Fibroblast of gingiva (primary cell): ENCODE measurements around the gene FAM98B.
A peak's percentile ranks its signal among the peaks of the same experiment; 100 is the strongest.

Experiments
- DNase-seq: peaks from one replicate; pipeline ENCODE4 v3.0.0-alpha.2; 2011; ENCODE audit warnings: low read depth

FAM98B gene

GRCh38 chr15:38461066-38461833 is 7.3 kb downstream of the FAM98B start:
- DNase-seq, result no peak

- DNase-seq, result no peak
Measured at GRCh38 chr15:38463893-38464292, 10.0 kb downstream of the FAM98B start.

GRCh38 chr15:38464675-38465074 is 10.7 kb downstream of the FAM98B start:
- no peak for DNase-seq

GRCh38 chr15:38470816-38471215 is 16.9 kb downstream of the FAM98B start:
- no peak for DNase-seq

GRCh38 chr15:38471974-38472373 is 18.0 kb downstream of the FAM98B start:
- DNase-seq, result no peak

- DNase-seq, result peak; percentile 57
Measured at GRCh38 chr15:38474155-38474757, 20.3 kb downstream of the FAM98B start.

DNA sequence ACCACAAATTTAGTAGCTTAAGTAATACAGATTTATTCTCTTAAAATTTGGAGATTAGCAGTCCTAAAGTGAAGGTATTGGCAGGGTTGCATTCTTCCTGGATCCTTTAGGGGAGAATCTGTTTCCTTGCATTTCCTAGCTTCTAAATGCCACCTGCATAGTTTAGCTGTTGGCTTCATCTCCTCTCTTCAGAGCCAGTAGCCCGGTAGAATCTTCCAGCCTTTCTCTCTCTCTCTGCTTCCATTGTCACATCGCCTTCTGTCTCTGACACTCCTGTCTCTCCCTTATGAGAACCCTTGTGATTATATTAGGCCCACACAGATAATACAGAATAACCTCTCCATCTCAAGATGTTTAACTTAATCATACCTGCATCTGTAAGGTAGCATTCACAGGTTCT is 21.4 kb downstream of the FAM98B start:
- DNase-seq, result no peak

GRCh38 chr15:38476120-38476519 is 22.2 kb downstream of the FAM98B start:
- DNase-seq, result no peak

DNA sequence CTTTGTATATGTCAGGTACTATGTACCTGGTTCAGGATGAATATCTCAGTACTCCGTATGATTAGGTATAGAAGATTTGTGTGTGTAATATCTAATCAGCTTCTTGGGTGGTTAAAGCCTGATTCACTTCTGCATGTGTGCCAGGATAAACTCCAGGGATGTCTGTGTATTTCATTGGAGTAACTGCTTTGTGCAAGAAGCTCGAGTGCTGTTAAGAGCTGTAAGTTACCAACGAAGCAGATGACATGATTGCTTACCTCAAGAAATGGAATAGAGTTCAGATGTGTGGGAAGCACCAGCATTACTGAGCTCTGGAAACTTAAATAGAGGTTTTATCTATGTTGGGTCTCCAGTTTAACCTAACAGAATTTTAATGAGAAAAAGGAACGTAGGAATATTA is 23.7 kb downstream of the FAM98B start:
- DNase-seq, result no peak

- peak; percentile 13 for DNase-seq
Measured at GRCh38 chr15:38479266-38479665, 25.3 kb downstream of the FAM98B start.

DNA sequence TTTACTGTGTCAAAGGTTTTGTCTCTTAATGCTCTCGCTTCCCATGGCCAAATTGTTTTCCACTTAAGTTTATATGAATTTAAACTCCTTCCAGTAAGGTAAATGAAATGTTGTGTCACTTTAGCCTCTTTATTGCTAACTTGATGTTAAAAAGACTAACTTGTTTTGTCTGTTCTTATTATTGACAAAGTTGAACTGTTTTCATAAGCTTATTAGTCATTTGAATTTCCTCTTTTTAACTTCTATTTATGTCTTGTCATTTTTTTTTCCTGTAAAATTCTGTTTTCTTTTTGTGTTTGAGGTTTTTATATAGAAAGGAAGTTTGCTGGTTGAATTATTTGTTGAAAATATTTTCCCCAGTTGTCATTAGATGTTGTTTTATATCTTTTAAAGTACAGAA is 25.8 kb downstream of the FAM98B start:
- DNase-seq, result no peak

DNA sequence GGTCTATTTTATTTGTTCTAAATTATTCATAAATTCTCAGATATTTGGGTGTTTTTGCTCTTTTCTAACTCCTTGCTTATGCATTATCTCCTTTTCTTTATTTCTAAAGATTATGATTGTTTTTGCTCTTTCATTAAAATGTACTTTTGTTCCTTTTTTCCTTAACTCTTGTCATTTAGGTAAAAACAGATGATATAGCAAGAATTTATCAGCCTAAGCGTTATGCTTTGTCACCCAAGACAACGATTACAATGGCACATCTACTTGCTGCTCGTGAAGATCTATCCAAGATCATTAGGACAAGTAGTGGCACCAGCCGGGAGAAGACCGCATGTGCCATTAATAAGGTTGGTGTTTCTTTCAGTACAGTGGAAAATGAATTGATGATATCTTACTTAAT is 27.2 kb downstream of the FAM98B start:
- DNase-seq, result no peak

DNA sequence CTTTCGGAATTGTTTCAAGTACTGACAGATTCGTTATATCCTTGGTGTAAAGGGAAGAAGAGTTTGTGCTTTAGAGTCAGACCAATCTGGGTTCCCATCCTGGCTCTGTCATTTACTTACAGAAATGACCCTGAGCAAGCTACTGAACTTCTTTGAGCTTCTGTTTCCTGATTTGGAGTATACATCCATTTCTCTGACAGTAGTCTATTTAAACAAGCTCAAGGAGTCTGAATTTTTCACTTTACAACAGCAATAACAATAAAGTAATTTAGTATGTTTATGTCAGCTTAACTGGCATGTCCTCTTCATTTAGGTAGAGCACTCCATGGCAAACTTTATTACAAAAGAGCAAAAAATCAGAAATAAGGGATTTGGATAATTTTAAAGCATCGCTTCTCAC is 27.8 kb downstream of the FAM98B start:
- no peak for DNase-seq

DNA sequence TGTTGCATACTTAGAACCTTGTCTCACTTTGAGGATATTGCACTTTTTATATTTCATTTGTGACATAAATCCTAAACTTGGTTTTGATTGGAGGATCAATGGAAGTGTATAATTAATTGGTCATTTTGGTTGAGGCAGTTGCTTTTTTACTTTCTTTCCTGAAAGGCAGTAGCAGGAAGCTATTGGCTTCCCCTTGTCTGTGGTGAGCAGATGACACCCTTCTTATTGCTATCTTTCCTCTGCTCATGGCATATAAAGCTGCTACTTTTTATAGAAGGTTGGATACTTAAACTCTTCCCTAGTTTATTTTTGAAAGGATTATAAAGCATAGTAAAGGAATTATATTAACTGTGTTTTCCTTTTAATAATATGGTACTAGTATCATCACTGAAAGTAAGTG is 28.6 kb downstream of the FAM98B start:
- DNase-seq, result no peak

GRCh38 chr15:38486936-38487335 is 33.0 kb downstream of the FAM98B start:
- no peak for DNase-seq

GRCh38 chr15:38487378-38487777 is 33.5 kb downstream of the FAM98B start:
- DNase-seq, result no peak

DNA sequence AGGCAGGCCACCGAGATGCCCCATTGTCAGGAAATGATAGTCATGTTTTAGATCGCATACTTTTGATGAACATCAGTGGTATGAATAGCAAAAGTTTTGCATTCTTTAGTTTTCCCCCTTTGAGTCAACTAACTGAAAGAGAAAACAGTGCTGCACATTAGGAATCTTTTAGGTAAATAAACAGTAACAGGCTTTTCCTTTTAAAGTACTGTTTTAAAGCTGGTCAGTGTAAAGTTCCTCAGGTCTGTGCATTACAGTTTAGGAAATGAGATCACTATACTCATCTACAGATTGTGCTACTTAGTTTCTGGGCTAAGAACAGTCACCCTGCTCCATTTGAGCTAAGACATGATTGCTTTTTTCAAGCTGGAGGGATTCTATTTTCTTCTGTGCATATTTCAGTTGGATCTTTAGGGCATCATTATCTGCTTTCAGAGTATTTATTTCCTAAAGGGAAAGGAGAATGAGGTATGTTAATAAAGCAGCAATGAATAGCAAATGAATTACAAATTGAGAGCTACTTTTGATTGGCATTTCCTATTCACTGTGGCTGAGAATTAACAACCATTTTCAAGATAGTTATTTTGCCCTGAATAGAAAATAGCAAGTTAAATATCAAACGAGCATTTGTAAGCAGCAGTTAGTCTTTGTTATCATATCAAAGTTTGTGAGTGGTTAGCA is 36.5 kb downstream of the FAM98B start:
- DNase-seq, result peak; percentile 30

DNA sequence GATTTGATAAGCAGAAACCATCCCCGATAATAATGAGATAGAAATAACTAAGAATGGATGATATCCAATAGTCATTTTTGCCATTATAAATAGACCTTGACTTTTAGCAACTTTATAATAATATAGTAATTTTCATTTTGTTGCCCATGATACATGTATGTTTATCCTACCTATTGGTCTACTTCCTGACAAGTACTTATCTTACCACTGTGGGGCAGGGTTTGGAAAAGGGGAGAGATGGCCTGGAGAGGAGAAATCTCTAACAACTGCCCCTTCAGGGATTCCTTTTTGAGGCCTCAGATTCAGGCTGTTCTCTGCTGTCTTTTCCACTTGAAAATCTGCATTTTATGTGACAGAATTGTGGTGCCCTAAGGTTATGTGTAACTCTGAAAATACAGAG is 42.2 kb downstream of the FAM98B start:
- no peak for DNase-seq

- no peak for DNase-seq
Measured at GRCh38 chr15:38499651-38500050, 45.7 kb downstream of the FAM98B start.

- DNase-seq, result no peak
Measured at GRCh38 chr15:38503496-38503895, 49.6 kb downstream of the FAM98B start.

DNA sequence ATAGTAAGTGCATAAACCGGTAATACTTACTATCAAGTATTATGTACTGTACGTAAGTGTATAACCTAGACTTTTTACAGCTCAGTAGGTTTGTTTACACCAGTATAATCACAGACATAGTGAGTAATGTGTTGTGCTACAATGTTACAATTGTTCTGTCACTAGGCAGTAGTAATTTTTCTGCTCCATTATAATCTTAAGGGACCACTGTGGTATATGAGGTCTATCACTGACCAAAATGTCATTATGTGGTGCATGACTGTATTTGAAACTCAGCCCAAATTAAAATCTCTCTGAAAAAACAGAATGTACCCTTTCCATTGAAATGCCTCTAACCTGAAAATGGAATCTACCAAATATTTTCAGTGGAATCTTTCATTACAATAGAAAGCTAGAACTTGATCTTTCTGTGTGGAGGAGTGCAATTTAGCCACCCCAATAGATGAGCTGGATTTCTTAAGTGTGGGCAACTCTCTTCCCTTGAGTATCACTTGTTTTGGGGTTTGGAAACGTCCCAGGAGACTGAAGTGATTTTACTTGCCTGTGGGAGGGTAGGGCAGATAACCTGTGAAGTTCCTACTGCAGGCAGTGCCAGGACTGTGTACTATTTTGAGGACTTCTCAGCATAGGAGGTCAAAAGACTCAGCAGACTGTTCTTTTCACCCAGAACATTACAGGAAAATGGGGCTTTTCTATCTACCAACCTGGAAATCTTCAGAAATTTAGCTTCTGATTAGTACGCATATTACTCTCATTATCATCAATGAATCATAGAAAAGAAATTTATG is 50.9 kb downstream of the FAM98B start:
- DNase-seq, result no peak

GRCh38 chr15:38506997-38507396 is 53.1 kb downstream of the FAM98B start:
- DNase-seq, result no peak

GRCh38 chr15:38507570-38507969 is 53.6 kb downstream of the FAM98B start:
- DNase-seq, result no peak
